Testis (tissue), 2 donors: ENCODE results near the gene PIM3.

Experiments
- POLR2A ChIP-seq: fragments of 450-650 bp; IDR thresholded peaks from one replicate; pipeline ENCODE4 v1.6.1; 2017; ENCODE audit warnings: antibody characterized with exemption, mild to moderate bottlenecking, moderate library complexity
- TF ChIP-seq, protein P1 (sequence below), 3 experiments: fragments of 450-650 bp in 2 of 3; fragments of 200-600 bp in 1 of 3; sonication (generic) in 1 of 3; IDR thresholded peaks; one replicate each; pipeline ENCODE4 v1.5.1; 2016 to 2019; ENCODE audit warnings: antibody characterized with exemption in 3 of 3, mild to moderate bottlenecking in 2 of 3, moderate library complexity in 1 of 3

DNA sequence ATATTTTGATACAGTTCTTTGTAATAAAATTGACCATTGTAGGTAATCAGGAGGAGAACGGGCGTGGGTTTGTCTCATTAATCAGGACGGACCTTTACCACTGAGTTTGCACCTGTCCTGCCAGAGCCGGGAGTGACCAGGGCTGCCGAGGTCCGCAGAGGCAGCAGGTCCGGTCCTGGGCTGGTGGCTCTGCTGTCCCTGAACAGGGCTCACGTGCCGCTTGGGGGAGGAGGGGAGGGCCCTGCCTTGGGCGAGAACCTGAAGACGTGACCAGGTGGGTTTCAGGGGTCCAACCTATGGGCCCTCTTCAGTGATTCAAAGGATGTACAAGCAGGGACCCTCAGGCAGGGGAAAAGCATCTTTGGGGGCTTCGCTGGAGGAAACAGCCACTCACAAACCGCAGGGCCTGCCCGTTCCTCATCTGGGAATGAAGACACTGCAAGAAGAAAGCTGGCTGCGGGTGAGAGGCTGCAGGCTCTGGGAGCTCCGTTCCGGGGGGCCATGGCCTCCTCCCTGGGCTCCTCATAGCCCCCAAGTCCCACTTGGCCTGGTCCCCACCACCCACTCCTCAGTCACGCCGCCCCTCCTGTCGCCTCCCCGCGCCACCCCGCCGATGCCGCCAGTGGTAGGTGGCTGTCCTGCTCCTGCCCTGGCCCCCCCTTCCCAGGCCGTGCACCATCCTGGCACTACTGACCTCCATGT is 32.9 kb upstream of the PIM3 start:
- TF ChIP-seq, protein P1, sequence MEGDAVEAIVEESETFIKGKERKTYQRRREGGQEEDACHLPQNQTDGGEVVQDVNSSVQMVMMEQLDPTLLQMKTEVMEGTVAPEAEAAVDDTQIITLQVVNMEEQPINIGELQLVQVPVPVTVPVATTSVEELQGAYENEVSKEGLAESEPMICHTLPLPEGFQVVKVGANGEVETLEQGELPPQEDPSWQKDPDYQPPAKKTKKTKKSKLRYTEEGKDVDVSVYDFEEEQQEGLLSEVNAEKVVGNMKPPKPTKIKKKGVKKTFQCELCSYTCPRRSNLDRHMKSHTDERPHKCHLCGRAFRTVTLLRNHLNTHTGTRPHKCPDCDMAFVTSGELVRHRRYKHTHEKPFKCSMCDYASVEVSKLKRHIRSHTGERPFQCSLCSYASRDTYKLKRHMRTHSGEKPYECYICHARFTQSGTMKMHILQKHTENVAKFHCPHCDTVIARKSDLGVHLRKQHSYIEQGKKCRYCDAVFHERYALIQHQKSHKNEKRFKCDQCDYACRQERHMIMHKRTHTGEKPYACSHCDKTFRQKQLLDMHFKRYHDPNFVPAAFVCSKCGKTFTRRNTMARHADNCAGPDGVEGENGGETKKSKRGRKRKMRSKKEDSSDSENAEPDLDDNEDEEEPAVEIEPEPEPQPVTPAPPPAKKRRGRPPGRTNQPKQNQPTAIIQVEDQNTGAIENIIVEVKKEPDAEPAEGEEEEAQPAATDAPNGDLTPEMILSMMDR (IDR thresholded peaks at IDR 0.05), result no peak
- no peak for TF ChIP-seq POLR2A
